ENCODE results near the gene NAA20.
A peak's percentile ranks its signal among the peaks of the same experiment; 100 is the strongest.

Gene NAA20

GRCh38 chr20:20017001-20017843, at the start of gene NAA20:
TSS of gene NAA20 (plus strand) at chr20:20017362. CDS start at chr20:20017397, 35 bp downstream.
- DNase-seq (ENCODE audit: low read depth) = peak; percentile 85

GRCh38 chr20:19967445-19967844, 49.7 kb upstream of the NAA20 start:
- DNase-seq (ENCODE audit: low read depth) = no peak

- no peak for DNase-seq (ENCODE audit: low read depth)
These were observed 49.1 kb upstream of the NAA20 start for GRCh38 chr20:19968028-19968427.

GRCh38 chr20:19968466-19969073, 48.6 kb upstream of the NAA20 start:
- DNase-seq (ENCODE audit: low read depth) = no peak

- no peak for DNase-seq (ENCODE audit: low read depth)
These were observed 48.1 kb upstream of the NAA20 start for GRCh38 chr20:19969106-19969505.

- no peak for DNase-seq (ENCODE audit: low read depth)
These were observed 47.5 kb upstream of the NAA20 start for GRCh38 chr20:19969507-19970255.

GRCh38 chr20:19970256-19970765, 46.9 kb upstream of the NAA20 start:
- DNase-seq (ENCODE audit: low read depth) = no peak

- DNase-seq (ENCODE audit: low read depth) = no peak
These were observed 46.0 kb upstream of the NAA20 start for GRCh38 chr20:19971116-19971515.

GRCh38 chr20:19973961-19974629, 43.1 kb upstream of the NAA20 start:
- no peak for DNase-seq (ENCODE audit: low read depth)

- DNase-seq (ENCODE audit: low read depth) = no peak
These were observed 42.3 kb upstream of the NAA20 start for GRCh38 chr20:19974630-19975435.

- no peak for DNase-seq (ENCODE audit: low read depth)
These were observed 41.7 kb upstream of the NAA20 start for GRCh38 chr20:19975436-19975799.

GRCh38 chr20:19975901-19976300, 41.3 kb upstream of the NAA20 start:
- DNase-seq (ENCODE audit: low read depth) = no peak

- DNase-seq (ENCODE audit: low read depth) = no peak
These were observed 40.4 kb upstream of the NAA20 start for GRCh38 chr20:19976595-19977372.

- DNase-seq (ENCODE audit: low read depth) = no peak
These were observed 39.8 kb upstream of the NAA20 start for GRCh38 chr20:19977373-19977770.

- no peak for DNase-seq (ENCODE audit: low read depth)
These were observed 38.5 kb upstream of the NAA20 start for GRCh38 chr20:19978511-19979210.

GRCh38 chr20:19981031-19981451, 36.1 kb upstream of the NAA20 start:
- no peak for DNase-seq (ENCODE audit: low read depth)

- DNase-seq (ENCODE audit: low read depth) = no peak
These were observed 30.7 kb upstream of the NAA20 start for GRCh38 chr20:19986419-19986818.

- no peak for DNase-seq (ENCODE audit: low read depth)
These were observed 30.1 kb upstream of the NAA20 start for GRCh38 chr20:19987046-19987445.

GRCh38 chr20:19990850-19991249, 26.3 kb upstream of the NAA20 start:
- DNase-seq (ENCODE audit: low read depth) = no peak

- DNase-seq (ENCODE audit: low read depth) = no peak
These were observed 25.9 kb upstream of the NAA20 start for GRCh38 chr20:19991308-19991707.

Measured in stimulated activated CD8-positive, alpha-beta memory T cell treated with anti-CD3 and anti-CD28 coated beads, Interleukin-12 subunit alpha, Interleukin-12 subunit beta, amount 100 ng/mL, for 4 hours (primary cell).